Thyroid gland (tissue), 4 donors: ENCODE results near the gene LTB4R.

Experiments
- POLR2A ChIP-seq, 2 donors: fragments of 450-650 bp; IDR thresholded peaks; one replicate each; pipeline ENCODE4 v1.6.1; 2017; ENCODE audit warnings: antibody characterized with exemption in 2 of 2, mild to moderate bottlenecking in 2 of 2, moderate library complexity in 1 of 2
- TF ChIP-seq, protein P1 (sequence below), 6 experiments: fragments of 200-600 bp in 3 of 6; fragments of 450-650 bp in 3 of 6; sonication (generic) in 3 of 6; IDR thresholded peaks; one replicate each; pipeline ENCODE4 v1.5.1; 2016 to 2019; ENCODE audit warnings: antibody characterized with exemption in 6 of 6, mild to moderate bottlenecking in 2 of 6, inconsistent platforms in 1 of 6, moderate library complexity in 1 of 6

GRCh38 chr14:24325041-24325530, 13.8 kb downstream of the LTB4R start:
- TF ChIP-seq, protein P1, sequence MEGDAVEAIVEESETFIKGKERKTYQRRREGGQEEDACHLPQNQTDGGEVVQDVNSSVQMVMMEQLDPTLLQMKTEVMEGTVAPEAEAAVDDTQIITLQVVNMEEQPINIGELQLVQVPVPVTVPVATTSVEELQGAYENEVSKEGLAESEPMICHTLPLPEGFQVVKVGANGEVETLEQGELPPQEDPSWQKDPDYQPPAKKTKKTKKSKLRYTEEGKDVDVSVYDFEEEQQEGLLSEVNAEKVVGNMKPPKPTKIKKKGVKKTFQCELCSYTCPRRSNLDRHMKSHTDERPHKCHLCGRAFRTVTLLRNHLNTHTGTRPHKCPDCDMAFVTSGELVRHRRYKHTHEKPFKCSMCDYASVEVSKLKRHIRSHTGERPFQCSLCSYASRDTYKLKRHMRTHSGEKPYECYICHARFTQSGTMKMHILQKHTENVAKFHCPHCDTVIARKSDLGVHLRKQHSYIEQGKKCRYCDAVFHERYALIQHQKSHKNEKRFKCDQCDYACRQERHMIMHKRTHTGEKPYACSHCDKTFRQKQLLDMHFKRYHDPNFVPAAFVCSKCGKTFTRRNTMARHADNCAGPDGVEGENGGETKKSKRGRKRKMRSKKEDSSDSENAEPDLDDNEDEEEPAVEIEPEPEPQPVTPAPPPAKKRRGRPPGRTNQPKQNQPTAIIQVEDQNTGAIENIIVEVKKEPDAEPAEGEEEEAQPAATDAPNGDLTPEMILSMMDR (IDR thresholded peaks at IDR 0.05), result no peak
- TF ChIP-seq POLR2A (IDR thresholded peaks at IDR 0.05), result no peak
